NCI-H187 (cell line): ENCODE measurements around the gene MT1M.
"Not testable (repeated sequence)": the region's sequence is repeated elsewhere in the genome, so short reads cannot be mapped to it uniquely, and the experiment has no call there.

Source experiments
- DNase-seq, 2 experiments: peaks; one replicate each; lab custom pipeline; 2025; lab: John Stamatoyannopoulos, UW

The MT1M gene

DNA sequence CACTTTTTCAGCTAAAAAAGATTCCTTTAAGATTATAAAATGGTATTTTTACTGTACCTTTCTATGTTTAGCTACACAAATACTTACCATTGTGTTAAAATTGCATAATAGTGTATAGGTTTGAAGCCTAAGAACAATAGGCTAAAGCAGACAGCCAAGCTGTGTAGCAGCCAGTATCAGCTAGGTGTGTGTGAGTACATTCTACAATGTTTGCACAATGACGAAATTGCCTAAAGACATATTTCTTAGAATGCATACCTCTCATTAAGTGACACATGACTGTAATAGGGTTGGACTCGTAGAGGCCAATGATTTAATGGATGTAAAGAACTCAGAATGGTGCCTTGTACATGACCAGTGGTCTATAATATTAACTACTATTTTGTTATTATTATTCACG is 17.4 kb downstream of the MT1M start:
- DNase-seq = no peak

DNA sequence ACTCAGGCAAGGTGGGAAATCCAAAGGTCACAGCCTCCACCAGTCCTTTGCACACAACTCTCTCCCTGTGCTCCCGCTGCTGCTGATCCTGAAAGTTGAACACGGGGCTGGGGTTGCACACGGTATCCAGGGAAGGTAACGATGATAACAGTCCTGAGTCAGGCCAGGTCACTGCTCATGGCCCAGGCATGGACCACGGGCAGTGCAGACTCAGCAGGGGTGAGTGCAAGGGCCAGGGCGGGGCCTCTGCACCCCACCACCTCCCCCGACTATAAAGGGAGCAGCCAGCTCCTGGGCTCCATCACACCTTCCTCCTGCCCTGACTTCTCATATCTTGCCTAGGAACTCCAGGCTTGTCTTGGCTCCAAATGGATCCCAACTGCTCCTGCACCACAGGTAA is 19.1 kb downstream of the MT1M start, which contains the start of gene MT1B:
Gene MT1B, plus strand, starts transcription at position 301 of the 400 bp plus-strand sequence. Its CDS starts 68 bp downstream, at position 369.
- DNase-seq = no peak

DNA sequence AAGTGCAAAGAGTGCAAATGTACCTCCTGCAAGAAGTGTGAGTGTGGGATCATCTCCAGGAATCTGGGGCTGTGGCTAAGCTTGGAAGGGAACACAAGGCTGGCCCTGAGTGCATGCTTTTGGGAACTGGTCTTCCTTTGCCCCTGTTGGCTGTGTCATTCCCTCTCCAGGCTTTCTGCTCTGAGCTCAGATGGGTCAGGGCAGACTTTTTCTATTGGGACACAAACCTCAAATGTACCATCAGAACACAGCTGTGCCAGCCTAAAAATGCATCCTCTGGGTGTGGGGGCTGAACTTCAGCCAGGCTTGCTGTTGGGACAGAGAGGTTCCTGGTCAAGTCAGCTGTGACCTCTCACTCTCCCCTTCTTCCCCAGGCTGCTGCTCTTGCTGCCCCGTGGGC is 20.1 kb downstream of the MT1M start:
- DNase-seq = no peak

DNA sequence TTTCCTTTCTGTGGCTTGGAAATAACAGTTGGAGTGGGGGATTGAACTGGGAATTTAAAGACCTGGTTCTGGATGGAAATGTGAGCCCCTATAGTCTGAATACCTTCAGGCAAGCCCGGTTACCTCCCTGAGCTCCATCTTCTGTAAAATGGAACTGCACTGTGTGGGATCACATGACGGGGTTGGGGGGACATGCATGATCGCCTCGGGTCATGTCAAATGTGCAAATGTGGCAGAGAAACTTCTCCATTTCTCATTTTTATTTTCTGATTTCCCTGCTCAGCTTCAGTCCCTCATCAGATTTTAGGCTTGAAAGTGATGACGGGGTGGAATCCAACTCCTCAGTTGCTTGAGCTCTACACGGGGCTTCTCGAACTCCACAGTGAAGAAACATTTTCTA is 20.8 kb downstream of the MT1M start:
- DNase-seq = no peak

DNA sequence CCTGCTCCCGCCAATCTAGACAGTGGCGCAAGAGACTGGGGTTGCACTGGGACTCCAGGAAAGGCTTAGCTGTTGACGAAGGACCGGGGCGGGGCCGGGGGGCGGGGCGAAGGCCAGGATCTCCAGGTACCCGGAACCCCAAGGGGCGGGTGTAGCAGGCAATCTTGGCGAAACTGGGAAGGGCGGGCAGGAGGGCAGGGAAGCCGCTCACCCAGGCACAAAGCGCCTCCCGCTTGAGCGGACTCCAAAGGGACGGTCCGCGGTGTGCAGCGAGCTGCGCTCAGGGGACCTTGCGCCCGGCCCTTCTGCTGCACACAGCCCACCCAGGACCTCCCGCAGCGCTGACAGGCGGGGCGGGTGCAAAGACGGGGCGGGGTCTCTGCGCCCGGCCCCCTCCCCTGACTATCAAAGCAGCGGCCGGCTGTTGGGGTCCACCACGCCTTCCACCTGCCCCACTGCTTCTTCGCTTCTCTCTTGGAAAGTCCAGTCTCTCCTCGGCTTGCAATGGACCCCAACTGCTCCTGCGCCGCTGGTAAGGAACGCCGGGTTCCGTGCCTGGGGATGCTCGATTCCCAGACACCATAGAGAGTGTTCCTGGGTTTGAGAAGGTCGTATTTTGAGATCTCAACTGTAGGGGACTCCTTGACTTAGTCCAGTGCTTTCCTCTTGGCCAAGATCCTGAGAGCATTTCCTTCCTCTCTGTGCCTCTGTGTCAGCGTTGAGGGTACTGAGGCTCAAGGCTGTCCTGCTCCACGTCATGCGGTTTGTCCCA is 25.3 kb downstream of the MT1M start, which contains the start of gene MT1F:
Gene MT1F, plus strand, starts transcription at position 405 of the 772 bp plus-strand sequence. Its CDS starts 100 bp downstream, at position 505.
- peak; percentile 18 to 63 for DNase-seq

DNA sequence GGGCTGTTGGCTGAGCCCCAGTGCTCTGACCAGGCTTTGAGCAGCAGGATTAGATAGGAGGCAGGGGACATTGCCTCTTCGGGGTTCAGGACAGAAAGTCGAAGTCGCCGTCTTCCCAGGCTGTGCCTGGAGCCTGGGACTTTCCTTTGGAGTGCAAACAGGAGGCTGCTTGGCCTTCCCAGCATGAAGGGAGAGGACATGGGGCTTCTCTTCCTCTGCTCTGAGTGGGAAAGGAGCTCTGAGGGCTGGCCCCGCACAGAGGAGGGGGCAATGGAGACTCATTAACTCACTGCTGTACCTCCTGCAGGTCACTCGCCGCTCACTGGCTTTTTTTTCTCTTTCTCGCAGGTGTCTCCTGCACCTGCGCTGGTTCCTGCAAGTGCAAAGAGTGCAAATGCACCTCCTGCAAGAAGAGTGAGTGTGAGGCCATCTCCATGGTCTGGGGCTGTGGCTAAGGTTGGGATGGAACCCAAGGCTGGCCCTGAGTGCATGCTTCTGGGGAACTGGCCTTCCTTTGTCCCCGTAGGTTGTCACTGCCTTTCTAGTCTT is 25.9 kb downstream of the MT1M start:
- no peak for DNase-seq

DNA sequence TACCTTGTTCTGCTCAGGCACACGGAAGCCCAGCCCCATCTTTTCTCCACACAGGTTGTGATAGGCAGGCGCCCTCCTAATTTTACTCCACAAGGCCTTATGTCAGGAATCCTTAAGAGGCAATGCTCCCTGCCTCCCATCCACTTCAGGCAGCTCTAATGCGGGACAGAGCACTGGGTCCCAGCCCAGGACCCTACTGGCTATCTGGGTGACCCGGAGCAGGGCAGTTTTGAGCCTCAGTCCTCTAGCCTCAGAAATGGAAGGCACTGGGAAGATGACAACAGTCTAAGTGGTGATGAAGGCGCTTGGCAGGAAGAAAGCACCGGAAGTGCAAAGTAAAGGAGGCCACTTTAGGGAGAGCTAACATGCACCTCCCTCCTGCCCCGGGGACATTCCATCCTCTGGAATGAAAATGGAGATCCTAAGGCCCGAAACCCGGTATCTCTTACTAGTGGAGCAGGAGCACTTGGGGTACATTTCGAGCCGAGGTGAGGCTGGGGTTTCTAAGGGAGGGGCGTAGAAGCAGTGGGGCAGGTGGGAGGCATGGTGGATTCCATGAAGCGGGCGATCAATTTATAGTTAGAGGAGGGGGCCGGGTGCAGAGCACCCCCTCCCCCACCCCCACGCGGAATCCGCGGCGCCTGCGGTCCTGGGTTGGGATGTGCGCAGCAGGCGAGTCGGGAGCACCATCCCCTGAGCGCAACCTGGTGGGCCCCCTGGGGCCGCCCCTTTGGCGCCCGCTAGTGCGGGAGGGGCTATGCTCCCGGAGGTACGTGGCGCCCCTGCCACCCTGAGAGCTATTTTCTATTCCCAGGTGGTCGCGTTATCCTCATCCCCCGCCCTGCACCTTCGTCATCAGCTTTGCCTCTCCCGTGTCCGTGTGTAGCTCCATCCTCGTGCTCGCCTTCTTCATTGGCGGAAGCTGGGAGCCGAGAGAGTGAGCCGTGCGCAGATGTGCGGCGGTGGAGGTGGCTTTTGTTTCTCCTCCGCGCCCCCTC is 30.2 kb downstream of the MT1M start:
- DNase-seq = no peak

DNA sequence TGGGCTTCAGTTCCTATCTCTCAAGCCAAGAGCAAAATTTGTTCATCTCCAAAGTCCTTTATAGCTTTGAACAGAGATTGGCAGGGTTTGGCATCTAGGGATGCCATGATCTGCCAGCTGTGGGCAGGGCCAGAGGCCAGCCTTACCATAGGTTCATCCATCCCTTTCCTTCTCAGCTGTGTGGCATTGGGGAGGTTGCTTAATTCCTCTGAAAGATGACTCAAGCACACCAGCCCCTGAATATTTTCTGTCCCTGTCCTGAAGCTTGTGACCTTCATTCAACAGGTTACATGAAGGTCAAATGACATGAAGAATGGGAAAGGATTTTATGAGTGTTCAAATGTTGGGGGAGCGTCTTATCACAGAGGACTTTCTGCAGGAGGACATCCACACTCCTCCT is 32.0 kb downstream of the MT1M start:
- DNase-seq = no peak

DNA sequence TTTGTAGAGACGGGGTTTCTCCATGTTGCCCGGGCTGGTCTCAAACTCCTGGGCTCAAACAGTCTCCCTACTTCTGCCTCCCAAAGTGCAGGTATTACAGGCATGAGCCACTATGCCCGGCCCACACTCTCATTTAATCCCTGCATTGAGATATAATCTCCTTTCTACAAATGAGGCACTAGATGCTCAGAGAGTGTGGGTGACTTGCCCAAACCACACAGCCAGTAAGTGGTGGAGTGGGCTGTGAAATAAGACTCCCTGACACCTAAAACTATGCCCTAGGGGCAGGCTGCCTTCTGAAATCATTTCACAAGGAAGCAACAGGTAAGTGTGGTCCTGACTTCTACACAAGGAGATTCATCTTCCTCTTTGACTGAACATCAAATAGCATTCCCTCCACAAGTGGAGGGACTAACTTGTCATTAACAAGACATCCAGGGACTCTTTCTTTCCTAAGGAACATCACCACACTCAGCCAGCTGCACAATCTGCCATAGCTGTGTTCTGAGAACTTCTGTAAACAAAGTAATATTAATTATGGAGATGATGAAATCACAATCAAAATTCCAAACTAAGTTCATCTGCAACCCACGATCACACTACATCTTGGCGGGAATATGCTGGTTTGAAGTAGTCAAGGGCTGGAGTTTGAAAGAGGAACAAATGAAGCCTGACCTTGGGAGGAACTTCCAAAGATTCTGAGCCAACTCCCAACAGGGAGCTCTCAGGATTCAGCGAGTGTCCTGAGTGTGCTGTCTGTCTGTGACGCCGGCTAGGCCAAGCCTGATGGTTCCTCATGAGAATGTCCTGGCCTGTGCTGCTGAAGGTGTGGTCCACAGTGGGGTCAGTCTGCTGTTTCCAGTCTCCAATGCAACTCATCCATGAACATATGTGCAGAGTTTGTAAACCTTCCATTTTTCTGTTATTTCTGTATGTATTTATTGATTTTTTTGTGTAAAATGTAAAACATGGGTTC is 33.1 kb downstream of the MT1M start:
- DNase-seq = not testable (repeated sequence)

DNA sequence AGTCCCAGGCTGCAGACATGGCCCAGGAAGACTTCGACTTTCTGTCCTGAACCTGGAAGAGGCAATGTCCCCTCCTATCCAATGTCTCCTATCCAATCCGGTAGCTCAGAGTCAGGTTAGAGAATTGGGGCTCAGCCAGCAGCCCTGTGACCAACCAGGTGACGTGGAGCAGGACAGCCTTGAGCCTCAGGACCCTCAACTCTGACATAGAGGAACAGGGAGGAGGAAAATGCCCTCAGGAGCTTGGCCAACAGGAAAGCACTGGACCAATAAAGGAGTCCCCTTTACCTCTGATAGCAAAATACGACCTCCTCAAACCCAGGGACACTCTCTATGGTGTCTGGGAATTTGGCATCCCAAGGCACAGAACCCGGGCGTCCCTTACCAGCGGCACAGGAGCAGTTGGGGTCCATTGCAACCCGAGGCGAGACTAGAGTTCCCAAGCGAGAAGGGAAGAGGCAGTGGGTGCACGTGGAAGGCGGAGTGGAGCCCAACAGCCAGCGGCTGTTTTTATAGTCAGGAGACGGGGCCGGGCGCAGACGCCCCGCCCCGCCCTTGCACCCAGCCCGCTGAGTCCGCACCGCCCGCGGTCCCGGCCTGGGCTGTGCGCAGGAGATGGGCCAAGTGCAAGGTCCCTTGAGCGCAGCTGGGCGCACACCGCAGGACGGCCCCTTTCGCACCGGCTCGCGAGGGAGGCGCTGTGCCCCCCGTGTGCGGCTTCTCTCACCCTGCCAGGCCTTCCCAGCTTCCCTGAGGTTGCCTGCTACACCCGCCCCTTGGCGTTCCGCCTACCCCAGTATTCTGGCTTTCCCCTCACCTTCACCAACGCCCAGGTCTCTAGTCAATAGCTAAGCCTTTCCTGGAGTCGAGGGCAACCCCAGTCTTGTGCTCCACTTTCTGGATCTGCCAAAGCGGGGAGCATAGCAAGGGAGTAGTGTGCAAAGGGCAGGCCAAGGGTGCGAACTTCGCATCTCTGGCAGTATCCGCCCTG is 35.4 kb downstream of the MT1M start, which contains the start of gene MT1G:
Gene MT1G, minus strand, starts transcription at position 485 of the 991 bp plus-strand sequence. Its CDS starts 72 bp downstream, at position 413.
- DNase-seq = no peak

DNA sequence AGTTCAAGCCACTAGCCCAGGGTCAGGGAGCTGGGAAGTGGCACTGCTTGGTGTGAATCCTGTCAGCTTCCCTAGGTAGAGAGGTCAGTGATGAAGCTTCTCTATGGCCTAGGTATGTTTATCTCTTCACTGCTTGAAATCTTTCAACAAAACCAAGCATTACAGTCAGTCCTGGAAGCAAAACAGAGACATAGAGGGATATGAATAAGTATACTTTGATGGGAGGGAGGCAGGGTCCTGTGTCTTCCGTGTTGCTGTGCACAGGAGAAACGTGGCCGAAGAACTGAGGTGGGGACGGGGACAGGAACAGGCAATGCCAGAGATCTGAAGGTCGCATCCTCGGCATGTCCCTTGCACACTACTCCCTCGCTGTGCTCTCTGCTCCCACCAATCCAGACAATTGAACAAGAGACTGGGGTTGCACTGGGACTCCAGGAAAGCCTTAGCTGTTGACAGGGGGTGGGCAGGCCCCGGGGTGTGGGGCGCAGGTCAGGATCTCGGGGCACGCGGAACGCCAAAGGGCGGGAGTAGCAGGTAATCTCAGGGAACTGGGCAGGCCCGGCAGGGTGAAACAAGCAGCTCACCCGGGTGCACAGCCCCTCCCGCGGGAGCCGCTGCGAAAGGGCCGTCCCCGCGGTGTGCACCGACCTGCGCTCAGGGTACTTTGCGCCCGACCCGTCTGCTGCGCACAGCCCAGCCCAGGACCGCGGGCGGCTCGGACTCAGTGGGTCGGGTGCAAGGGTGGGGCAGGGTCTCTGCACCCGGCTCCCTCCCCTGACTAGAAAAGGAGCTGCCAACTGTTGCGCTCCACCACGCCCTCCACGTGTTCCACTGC is 36.8 kb downstream of the MT1M start, which contains the start of gene MT1H:
Gene MT1H, plus strand, starts transcription at position 810 of the 835 bp plus-strand sequence. CDS start 71 bp downstream, outside the sequence.
- no peak for DNase-seq

DNA sequence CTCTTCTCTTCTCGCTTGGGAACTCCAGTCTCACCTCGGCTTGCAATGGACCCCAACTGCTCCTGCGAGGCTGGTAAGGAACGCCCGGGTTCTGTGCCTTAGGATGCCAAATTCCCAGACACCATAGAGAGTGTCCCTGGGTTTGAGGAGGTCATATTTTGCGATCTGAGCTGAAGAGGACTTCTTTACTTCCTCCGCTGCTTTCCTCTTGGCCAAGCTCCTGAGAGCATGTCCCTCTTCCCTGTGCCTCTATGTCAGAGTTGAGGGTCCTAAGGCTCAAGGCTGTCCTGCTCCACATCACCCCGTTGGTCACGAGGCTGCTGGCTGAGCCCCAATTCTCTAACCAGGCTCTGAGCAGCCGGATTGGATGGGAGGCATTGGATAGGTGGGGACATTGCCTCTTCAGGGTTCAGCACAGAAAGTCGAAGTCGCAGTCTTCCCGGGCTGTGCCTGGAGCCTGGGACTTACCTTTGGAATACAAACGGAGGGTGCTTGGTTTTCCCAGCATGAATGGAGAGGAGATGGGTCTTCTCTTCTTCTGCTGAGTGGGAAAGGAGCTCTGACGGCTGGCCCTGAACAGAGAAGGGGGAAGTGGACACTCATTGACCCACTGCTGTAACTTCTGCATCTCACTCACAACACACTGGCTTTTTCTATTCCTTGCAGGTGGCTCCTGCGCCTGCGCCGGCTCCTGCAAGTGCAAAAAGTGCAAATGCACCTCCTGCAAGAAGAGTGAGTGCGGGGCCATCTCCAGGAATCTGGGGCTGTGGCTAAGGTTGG is 37.6 kb downstream of the MT1M start:
- DNase-seq = no peak

DNA sequence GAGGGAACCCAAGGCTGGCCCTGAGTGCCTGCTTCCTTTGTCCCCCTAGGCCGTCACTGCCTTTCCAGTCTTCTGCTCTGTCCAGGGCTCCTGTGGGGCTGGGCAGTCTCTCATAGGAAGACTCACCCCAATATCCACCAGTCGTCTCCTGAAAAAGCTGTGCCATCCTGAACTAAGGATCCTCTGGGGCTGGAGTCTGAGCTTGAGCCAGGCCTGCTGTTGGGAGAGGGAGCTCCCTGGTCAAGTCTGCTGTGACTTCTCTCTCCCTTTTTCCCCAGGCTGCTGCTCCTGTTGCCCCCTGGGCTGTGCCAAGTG is 38.1 kb downstream of the MT1M start:
- no peak for DNase-seq

DNA sequence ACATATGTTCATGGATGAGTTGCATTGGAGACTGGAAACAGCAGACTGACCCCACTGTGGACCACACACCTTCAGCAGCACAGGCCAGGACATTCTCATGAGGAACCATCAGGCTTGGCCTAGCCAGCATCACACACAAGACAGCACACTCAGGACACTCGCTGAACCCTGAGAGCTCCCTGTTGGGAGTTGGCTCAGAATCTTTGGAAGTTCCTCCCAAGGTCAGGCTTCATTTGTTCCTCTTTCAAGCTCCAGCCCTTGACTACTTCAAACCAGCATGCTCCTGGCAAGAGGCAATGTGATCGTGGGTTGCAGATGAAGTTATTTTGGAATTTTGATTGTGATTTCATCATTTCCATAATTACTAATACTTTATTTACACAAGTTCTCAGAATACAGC is 39.2 kb downstream of the MT1M start:
- not testable (repeated sequence) for DNase-seq

DNA sequence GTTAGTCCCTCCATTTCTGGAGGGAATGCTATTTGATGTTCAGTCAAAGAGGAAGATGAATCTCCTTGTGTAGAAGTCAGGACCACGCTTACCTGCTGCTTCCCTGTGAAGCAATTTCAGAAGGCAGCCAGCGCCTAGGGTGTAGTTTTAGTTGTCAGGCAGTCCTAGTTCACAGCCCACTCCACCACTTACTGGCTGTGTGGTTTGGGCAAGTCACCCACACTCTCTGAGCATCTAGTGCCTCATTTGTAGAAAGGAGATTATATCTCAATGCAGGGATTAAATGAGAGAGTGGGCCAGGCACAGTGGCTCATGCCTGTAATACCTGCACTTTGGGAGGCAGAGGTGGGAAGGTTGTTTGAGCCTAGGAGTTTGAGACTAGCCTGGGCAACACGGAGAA is 39.7 kb downstream of the MT1M start:
- not testable (repeated sequence) for DNase-seq

DNA sequence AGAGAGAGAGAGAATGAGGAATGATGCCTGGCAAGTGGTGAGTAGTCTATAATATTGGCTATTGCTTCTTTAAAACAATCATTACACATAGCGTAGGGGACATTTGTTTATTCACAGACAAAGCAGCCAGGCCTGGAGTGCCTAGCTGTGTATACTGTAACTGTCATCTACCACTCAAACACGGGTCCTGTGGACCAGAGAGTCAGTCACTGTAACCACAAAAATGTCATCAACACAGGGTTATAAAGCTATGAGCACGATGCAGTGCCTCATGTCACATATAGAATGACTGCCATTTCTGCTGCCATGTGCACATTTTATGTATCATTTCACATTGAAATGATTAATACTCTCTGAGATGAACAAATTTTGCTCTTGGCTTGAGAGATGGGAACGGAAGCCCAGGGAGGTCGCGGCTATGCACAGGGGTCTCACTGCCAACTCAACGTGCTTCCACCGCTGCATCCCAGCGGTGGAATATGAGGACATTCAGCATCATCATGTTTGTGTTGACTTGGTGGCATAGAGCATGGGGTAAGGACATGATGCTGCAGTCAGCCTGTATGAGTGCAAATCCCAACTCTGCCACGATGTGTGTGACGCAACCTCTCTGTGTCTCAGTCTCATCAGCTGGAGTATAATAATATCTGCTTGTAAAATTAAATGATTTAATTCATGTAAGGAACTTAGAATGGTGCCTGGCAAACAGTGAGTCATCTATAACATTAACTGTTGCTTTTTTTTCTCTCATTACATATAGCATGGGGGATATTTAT is 40.5 kb downstream of the MT1M start:
- DNase-seq = no peak

DNA sequence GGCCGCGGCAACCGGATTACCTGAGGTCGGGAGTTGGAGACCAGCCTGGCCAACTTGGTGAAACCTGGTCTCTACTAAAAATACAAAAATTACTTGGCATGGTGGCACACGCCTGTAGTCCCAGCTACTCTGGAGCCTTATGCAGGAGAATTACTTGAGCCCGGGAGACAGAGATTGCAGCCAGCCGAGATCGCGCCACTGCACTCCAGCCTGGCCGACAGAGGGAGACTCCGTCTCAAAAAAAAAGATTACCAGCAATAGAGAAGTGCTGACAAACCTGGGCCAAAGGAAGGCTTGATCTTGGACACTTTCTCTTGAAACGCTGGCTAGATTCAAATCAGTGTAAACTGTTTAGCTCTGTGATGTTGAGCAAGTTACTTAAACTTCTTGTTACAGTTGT is 41.5 kb downstream of the MT1M start:
- DNase-seq = no peak
